H1 (cell line): ENCODE results near the gene CHST8. TPM values are rescaled to one million over a fixed set of nuclear protein-coding genes. Genes with fewer than 3 reads are reported as not detected.

Experiments used
- CTCF ChIA-PET: fragments of 300-600 bp; sonication (Branson Sonifier 250); formaldehyde crosslinking; loops from one replicate; lab custom pipeline; 2021; ENCODE audit not compliant: partially characterized antibody; lab: Charles Lee
- POLR2A ChIA-PET: fragments of 300-600 bp; sonication (Branson Sonifier 250); formaldehyde crosslinking; loops from one replicate; lab custom pipeline; 2021; ENCODE audit warnings: inconsistent platforms; ENCODE audit not compliant: partially characterized antibody; lab: Charles Lee
- DNase-seq, 2 experiments: peaks; one replicate each; pipeline versions ENCODE4 v3.0.0 to v3.0.0-alpha.2; 2010 to 2022; ENCODE audit warnings: low spot score in 2 of 2, low read depth in 1 of 2, mixed read lengths in 1 of 2
- FAIRE-seq: peaks from 2 replicates; lab custom pipeline; 2011; peaks lifted over from hg19 to GRCh38; lab: Jason Lieb, UNC
- H2AFZ ChIP-seq: 2 replicates; pipeline ENCODE4 v1.8.1; 2012; ENCODE audit warnings: low read length, inconsistent platforms
- H2AK5ac ChIP-seq: 2 replicates; pipeline ENCODE4 v1.6.1; 2013; ENCODE audit warnings: low read depth, low read length
- H2BK120ac ChIP-seq: replicated peaks from 2 replicates; pipeline ENCODE3; 2013; ENCODE audit warnings: low read depth, low read length, inconsistent platforms
- H2BK12ac ChIP-seq: 2 replicates; pipeline ENCODE4 v1.6.1; 2013; ENCODE audit warnings: low read depth, low read length
- H2BK15ac ChIP-seq: 2 replicates; pipeline ENCODE4 v1.6.1; 2013; ENCODE audit warnings: low read length
- H2BK20ac ChIP-seq: 2 replicates; pipeline ENCODE4 v1.6.1; 2013; ENCODE audit warnings: low read length
- H2BK5ac ChIP-seq: 2 replicates; pipeline ENCODE4 v1.6.1; 2013; ENCODE audit warnings: low read depth, low read length
- H3K14ac ChIP-seq: 2 replicates; pipeline ENCODE4 v1.6.1; 2013; ENCODE audit warnings: inconsistent platforms; ENCODE audit not compliant: insufficient read length
- H3K18ac ChIP-seq: 2 replicates; pipeline ENCODE4 v1.6.1; 2013; ENCODE audit warnings: low read length; ENCODE audit errors: extremely low read depth
- H3K23ac ChIP-seq: 2 replicates; pipeline ENCODE4 v1.6.1; 2013; ENCODE audit warnings: inconsistent platforms; ENCODE audit not compliant: insufficient read length
- H3K23me2 ChIP-seq: 2 replicates; pipeline ENCODE4 v1.6.1; 2013; ENCODE audit warnings: low read depth, low read length
- H3K27ac ChIP-seq: 2 replicates; pipeline ENCODE4 v1.6.1; 2011; ENCODE audit warnings: low read depth, low read length, inconsistent platforms
- H3K27me3 ChIP-seq, 4 experiments: replicated peaks in 1 of 4; 1 replicate in 1 of 4; 2 replicates in 3 of 4; pipeline versions ENCODE4 v1.6.1 to v1.8.1; 2011 to 2013; ENCODE audit warnings: low read length in 3 of 4, mild to moderate bottlenecking in 3 of 4, inconsistent platforms in 2 of 4, mixed read lengths in 2 of 4, moderate library complexity in 1 of 4; ENCODE audit not compliant: control insufficient read depth in 3 of 4, insufficient read depth in 3 of 4; ENCODE audit errors: extremely low read depth in 1 of 4
- H3K36me3 ChIP-seq, 4 experiments: 2 replicates each; pipeline versions ENCODE4 v1.6.1 to v1.8.1; 2011 to 2013; ENCODE audit warnings: mild to moderate bottlenecking in 4 of 4, low read length in 3 of 4, moderate library complexity in 2 of 4, control low read depth in 1 of 4, inconsistent platforms in 1 of 4; ENCODE audit not compliant: insufficient read depth in 4 of 4, control insufficient read depth in 2 of 4
- H3K4ac ChIP-seq: replicated peaks from 2 replicates; pipeline ENCODE3; 2013; ENCODE audit warnings: low read length, low read depth, mixed read lengths, inconsistent platforms; ENCODE audit not compliant: insufficient read length
- H3K4me1 ChIP-seq, 4 experiments: replicated peaks in 1 of 4; 1 replicate in 1 of 4; 2 replicates in 3 of 4; pipeline versions ENCODE4 v1.6.1 to v1.8.1; 2011 to 2013; ENCODE audit warnings: low read length in 3 of 4, inconsistent platforms in 2 of 4, mixed read lengths in 1 of 4; ENCODE audit not compliant: insufficient read depth in 4 of 4, control insufficient read depth in 3 of 4
- H3K4me2 ChIP-seq, 2 experiments: 2 replicates each; pipeline versions ENCODE4 v1.6.1 to v1.8.1; 2011 to 2013; ENCODE audit warnings: low read depth in 2 of 2, low read length in 2 of 2, control low read depth in 1 of 2, inconsistent platforms in 1 of 2, mild to moderate bottlenecking in 1 of 2; ENCODE audit not compliant: insufficient read depth in 1 of 2
- H3K4me3 ChIP-seq, 4 experiments: fragments of 200-600, 300-600 bp in 1 of 4; sonication (generic), shearing (Covaris generic), sonication (Bioruptor Twin) in 1 of 4; 2 replicates each; pipeline versions ENCODE4 v1.5.1 to v1.8.1; 2011 to 2016; ENCODE audit warnings: low read length in 4 of 4, low read depth in 3 of 4, control low read depth in 2 of 4, inconsistent platforms in 2 of 4, mild to moderate bottlenecking in 2 of 4, mixed read lengths in 1 of 4, moderate library complexity in 1 of 4; ENCODE audit not compliant: insufficient read depth in 2 of 4; ENCODE audit errors: extremely low read depth in 1 of 4
- H3K56ac ChIP-seq: replicated peaks from 2 replicates; pipeline ENCODE3; 2013; ENCODE audit warnings: low read depth, mild to moderate bottlenecking, mixed read lengths, low read length, inconsistent platforms; ENCODE audit not compliant: insufficient read length
- H3K79me1 ChIP-seq: 2 replicates; pipeline ENCODE4 v1.6.1; 2013; ENCODE audit warnings: low read depth, low read length, control low read depth
- H3K79me2 ChIP-seq, 2 experiments: 2 replicates each; pipeline versions ENCODE4 v1.6.1 to v1.8.1; 2012 to 2013; ENCODE audit warnings: low read length in 2 of 2, mild to moderate bottlenecking in 2 of 2, inconsistent platforms in 1 of 2; ENCODE audit not compliant: insufficient read depth in 2 of 2, control insufficient read depth in 1 of 2
- H3K9ac ChIP-seq, 4 experiments: replicated peaks in 1 of 4; 1 replicate in 1 of 4; 2 replicates in 3 of 4; pipeline versions ENCODE4 v1.6.1 to v1.8.1; 2011 to 2013; ENCODE audit warnings: low read depth in 3 of 4, low read length in 3 of 4, control low read depth in 2 of 4, mild to moderate bottlenecking in 2 of 4, moderate library complexity in 2 of 4, inconsistent platforms in 1 of 4; ENCODE audit errors: extremely low read depth in 1 of 4
- H3K9me3 ChIP-seq, 2 experiments: 2 replicates each; pipeline versions ENCODE4 v1.6.1 to v1.8.1; 2012 to 2013; ENCODE audit warnings: mild to moderate bottlenecking in 2 of 2, moderate library complexity in 2 of 2, control low read depth in 1 of 2, inconsistent platforms in 1 of 2, low read depth in 1 of 2, low read length in 1 of 2, mixed read lengths in 1 of 2; ENCODE audit not compliant: insufficient read depth in 2 of 2
- H4K20me1 ChIP-seq, 2 experiments: replicated peaks in 1 of 2; 2 replicates each; pipeline versions ENCODE3 to v1.8.1; 2011 to 2013; ENCODE audit warnings: inconsistent platforms in 2 of 2, low read length in 2 of 2, mild to moderate bottlenecking in 1 of 2; ENCODE audit not compliant: insufficient read depth in 2 of 2, control insufficient read depth in 1 of 2
- H4K5ac ChIP-seq: 2 replicates; pipeline ENCODE4 v1.6.1; 2013; ENCODE audit warnings: low read length, low read depth, mixed read lengths, inconsistent platforms; ENCODE audit not compliant: insufficient read length
- H4K8ac ChIP-seq: 2 replicates; pipeline ENCODE4 v1.8.0; 2013; ENCODE audit warnings: mild to moderate bottlenecking, moderate library complexity, low read length, inconsistent platforms; ENCODE audit not compliant: insufficient read depth; ENCODE audit errors: extremely low read depth
- H4K91ac ChIP-seq: replicated peaks from 2 replicates; pipeline ENCODE3; 2013; ENCODE audit warnings: low read length, mixed read lengths, inconsistent platforms; ENCODE audit not compliant: insufficient read length
- CTBP2 ChIP-seq: IDR thresholded peaks from 2 replicates; pipeline ENCODE4 v1.7.0; 2011; ENCODE audit warnings: borderline replicate concordance, mild to moderate bottlenecking, moderate library complexity, mixed read lengths, low read length; ENCODE audit not compliant: insufficient read depth, insufficient read length
- SRF ChIP-seq: IDR thresholded peaks from 2 replicates; pipeline ENCODE4 v1.6.1; 2011; ENCODE audit warnings: mild to moderate bottlenecking, low read depth, low read length, moderate library complexity
- USF2 ChIP-seq: IDR thresholded peaks from 2 replicates; pipeline ENCODE4 v1.6.1; 2011; ENCODE audit warnings: low read length, improper control_type of control experiment
- WGBS, 2 experiments: shearing (Covaris generic) in 1 of 2; methylation state at CpG; one replicate each; pipeline versions ENCODE4 v1.1.6 to v1.1.7; 2013 to 2015; ENCODE audit warnings: low lambda C conversion rate in 2 of 2, mixed read lengths in 2 of 2, inconsistent platforms in 1 of 2, low coverage in 1 of 2, missing lambda C conversion rate in 1 of 2; ENCODE audit not compliant: insufficient replicate concordance in 2 of 2, insufficient coverage in 1 of 2, insufficient read length in 1 of 2; ENCODE audit errors: extremely low coverage in 1 of 2, missing lambda C conversion rate in 1 of 2; 5-methylcytosine and 5-hydroxymethylcytosine counted together
- polyA plus RNA-seq, 7 experiments: library from polyadenylated mRNA; depleted of rRNA in 3 of 7; stranded (reverse) in 5 of 7; unstranded in 2 of 7; fragments of >200 nt in 5 of 7; fragments of 200-250 nt in 2 of 7; gene quantifications; 1 replicate in 5 of 7; 2 replicates in 1 of 7; 4 replicates in 1 of 7; pipeline versions ENCODE4 v1.2.1 to v1.2.3, GENCODE V29; 2011 to 2013; ENCODE audit warnings: missing spikeins in 2 of 7, mixed read lengths in 2 of 7
- total RNA-seq: library from RNA; stranded (reverse); fragmentation: NEBNext Ultra II Directional; extraction: Animal tissue kit (Norgen Biotek cat#: 25700); gene quantifications from 2 replicates; pipeline ENCODE4 v1.2.1, GENCODE V29; 2021

CHST8 gene
- total and polyA plus RNA-seq, 2 of the 8 experiments (the other 6 are each of a cell fraction or from before 2014, with no cell fraction given) = 10.8 to 28.2 TPM

GRCh38 chr19:33780746-33781145 is 159.0 kb downstream of the CHST8 start:
- FAIRE-seq = no peak
- 88% methylated on average over 12 of the region's 12 CpGs; no CpG with 5 or more reads in 1 of the 2 experiments for WGBS, 2 experiments
- TF ChIP-seq SRF (no peak), USF2 (no peak), CTBP2 (no peak)

More at GRCh38 chr19:33780746-33781145, 159.0 kb downstream of the CHST8 start:
- Histone ChIP-seq H3K36me3 (no peaks in the 10 kb centered on the region), H3K23me2 (peaks cover 8% of the 10 kb centered on the region; the same call in 1 of the 2 replicates), H3K4me2 (no peak overlapping the region), H3K9me3 (no peaks in the 10 kb centered on the region), H2BK120ac (no peak overlapping the region), H4K20me1 (peaks cover 0 to 11% of the 10 kb centered on the region in 2 experiments), H3K4me1 (peaks cover 0 to 7% (median 4%) of the 10 kb centered on the region in 4 experiments; a peak in 4 of 7 replicates), H3K27ac (no peak overlapping the region), H3K79me1 (no peaks in the 10 kb centered on the region), H2AFZ (no peak overlapping the region), H3K27me3 (peaks cover 0 to 3% (median under 1%) of the 10 kb centered on the region in 4 experiments; a peak in 3 of 7 replicates), H3K14ac (no peak overlapping the region), H3K4me3 (no peak overlapping the region), H2AK5ac (no peak overlapping the region), H4K5ac (no peak overlapping the region), H3K56ac (no peak overlapping the region), H3K23ac (no peak overlapping the region), H2BK12ac (peak overlapping the region; percentile 13; the same call in 1 of the 2 replicates), H3K79me2 (no peaks in the 10 kb centered on the region), H4K91ac (no peak overlapping the region), H2BK20ac (no peak overlapping the region), H3K9ac (no peak overlapping the region), H2BK15ac (no peak overlapping the region), H3K4ac (no peak overlapping the region), H2BK5ac (no peak overlapping the region), H3K18ac (no peak overlapping the region), H4K8ac (no peak overlapping the region; the same call in 1 of the 2 replicates)
- no peak for DNase-seq
- ChIA-PET CTCF (no interaction called here), POLR2A (interaction anchor here (1.0 to 1.5 kb wide), 2 partner anchors 17 to 353 kb away, joined by 3 read pairs; no protein-coding TSS in a partner anchor)
